HFFc6 (cell line): ENCODE data around the gene CHST1. TPM values are rescaled to one million over a fixed set of nuclear protein-coding genes. Genes with fewer than 3 reads are reported as not detected.

Experiments
- DNase-seq: peaks from one replicate; pipeline ENCODE4 v3.0.0-alpha.2; 2018
- H3K27ac Mint-ChIP-seq: 2 replicates; pipeline ENCODE4 v1.8.0; 2020; ENCODE audit warnings: mild to moderate bottlenecking, mixed read lengths
- H3K27me3 Mint-ChIP-seq: 2 replicates; pipeline ENCODE4 v1.8.0; 2021; ENCODE audit warnings: mild to moderate bottlenecking, moderate library complexity, mixed read lengths; ENCODE audit not compliant: insufficient read depth
- H3K36me3 Mint-ChIP-seq: 2 replicates; pipeline ENCODE4 v1.8.0; 2021; ENCODE audit warnings: low read depth, mixed read lengths
- H3K4me1 Mint-ChIP-seq: 2 replicates; pipeline ENCODE4 v1.8.0; 2020; ENCODE audit warnings: low read depth, mixed read lengths
- H3K4me3 Mint-ChIP-seq: 2 replicates; pipeline ENCODE4 v1.8.0; 2020; ENCODE audit warnings: mild to moderate bottlenecking, moderate library complexity, mixed read lengths
- H3K9me3 Mint-ChIP-seq: 2 replicates; pipeline ENCODE4 v1.8.0; 2020; ENCODE audit warnings: mild to moderate bottlenecking, mixed read lengths
- CTCF ChIP-seq: fragments of 200-600 bp; sonication (generic); IDR thresholded peaks from 2 replicates; pipeline ENCODE4 v1.5.0; 2021; ENCODE audit warnings: antibody characterized with exemption, mild to moderate bottlenecking
- total RNA-seq, 6 experiments: library from RNA; stranded (reverse); fragmentation: NEBNext Ultra II Directional; extraction: Animal tissue kit (Norgen Biotek cat#: 25700); gene quantifications; 2 replicates in 1 of 6; 3 replicates in 5 of 6; pipeline ENCODE4 v1.2.3, GENCODE V29; 2021

The CHST1 gene
- total RNA-seq, 6 experiments from 2014 or later = 0.09 to 0.14 (median 0.12) TPM; not detected in 3

- no peak for DNase-seq
- Mint-ChIP-seq H3K36me3 (no peaks in the 10 kb centered on the region), H3K27ac (no peak overlapping the region), H3K4me1 (no peaks in the 10 kb centered on the region), H3K4me3 (no peak overlapping the region), H3K9me3 (no peaks in the 10 kb centered on the region), H3K27me3 (peaks cover 25% of the 10 kb centered on the region)
- TF ChIP-seq CTCF = no peak
Observed at GRCh38 chr11:45622283-45622682, 43.1 kb downstream of the CHST1 start.

GRCh38 chr11:45621588-45621987 lies 43.8 kb downstream of the CHST1 start:
- H3K27ac Mint-ChIP-seq = no peak overlapping the region
- no peak overlapping the region for H3K4me3 Mint-ChIP-seq
- H3K9me3 Mint-ChIP-seq = no peaks in the 10 kb centered on the region
- no peak for DNase-seq
- H3K27me3 Mint-ChIP-seq = peaks cover 28% of the 10 kb centered on the region
- no peak for TF ChIP-seq CTCF
- H3K36me3 Mint-ChIP-seq = no peaks in the 10 kb centered on the region
- H3K4me1 Mint-ChIP-seq = no peaks in the 10 kb centered on the region

GRCh38 chr11:45620243-45620642 lies 45.2 kb downstream of the CHST1 start:
- Mint-ChIP-seq H3K36me3 (no peaks in the 10 kb centered on the region), H3K9me3 (no peaks in the 10 kb centered on the region), H3K27ac (no peak overlapping the region), H3K27me3 (peaks cover 24% of the 10 kb centered on the region), H3K4me3 (no peak overlapping the region), H3K4me1 (no peaks in the 10 kb centered on the region)
- TF ChIP-seq CTCF = no peak
- no peak for DNase-seq

- Mint-ChIP-seq H3K4me3 (no peak overlapping the region), H3K9me3 (no peaks in the 10 kb centered on the region), H3K4me1 (no peaks in the 10 kb centered on the region), H3K27ac (no peak overlapping the region), H3K36me3 (no peaks in the 10 kb centered on the region), H3K27me3 (peaks cover 28% of the 10 kb centered on the region)
- no peak for DNase-seq
- no peak for TF ChIP-seq CTCF
Observed at GRCh38 chr11:45618897-45619296, 46.5 kb downstream of the CHST1 start.

GRCh38 chr11:45617871-45618601 lies 47.4 kb downstream of the CHST1 start:
- no peak for TF ChIP-seq CTCF
- DNase-seq = no peak
- Mint-ChIP-seq H3K4me3 (no peak overlapping the region), H3K27me3 (peaks cover 24% of the 10 kb centered on the region), H3K4me1 (no peaks in the 10 kb centered on the region), H3K36me3 (no peaks in the 10 kb centered on the region), H3K27ac (no peak overlapping the region), H3K9me3 (no peaks in the 10 kb centered on the region)
